Measurements from ENCODE around the gene DNAH1.

DNAH1 gene

DNA sequence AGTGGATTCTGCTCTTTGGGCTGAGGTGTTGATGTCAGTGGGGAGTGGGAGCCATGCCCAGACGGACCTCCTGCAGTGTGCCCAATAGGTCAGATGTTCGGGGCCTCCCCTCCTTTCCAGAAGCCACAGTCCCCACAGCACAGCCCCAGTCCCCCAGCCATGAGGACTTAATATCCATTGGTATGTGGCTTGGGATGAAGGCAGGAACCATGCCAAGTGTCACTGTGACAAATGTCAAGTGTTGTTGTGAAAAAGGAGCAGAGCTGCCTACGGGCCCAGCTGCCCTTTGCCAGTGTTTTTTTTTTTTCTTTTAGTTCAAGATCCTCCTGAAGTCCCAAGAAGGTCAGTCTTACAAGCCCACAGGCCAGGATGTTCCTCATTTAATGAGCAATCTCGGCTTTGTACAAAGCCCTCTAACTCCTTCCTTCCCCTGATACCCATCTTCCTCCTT lies 116.6 kb downstream of the DNAH1 start:
- DNase-seq (ENCODE audit: low read depth in 2 of 3, low spot score in 1 of 3): no peak

DNA sequence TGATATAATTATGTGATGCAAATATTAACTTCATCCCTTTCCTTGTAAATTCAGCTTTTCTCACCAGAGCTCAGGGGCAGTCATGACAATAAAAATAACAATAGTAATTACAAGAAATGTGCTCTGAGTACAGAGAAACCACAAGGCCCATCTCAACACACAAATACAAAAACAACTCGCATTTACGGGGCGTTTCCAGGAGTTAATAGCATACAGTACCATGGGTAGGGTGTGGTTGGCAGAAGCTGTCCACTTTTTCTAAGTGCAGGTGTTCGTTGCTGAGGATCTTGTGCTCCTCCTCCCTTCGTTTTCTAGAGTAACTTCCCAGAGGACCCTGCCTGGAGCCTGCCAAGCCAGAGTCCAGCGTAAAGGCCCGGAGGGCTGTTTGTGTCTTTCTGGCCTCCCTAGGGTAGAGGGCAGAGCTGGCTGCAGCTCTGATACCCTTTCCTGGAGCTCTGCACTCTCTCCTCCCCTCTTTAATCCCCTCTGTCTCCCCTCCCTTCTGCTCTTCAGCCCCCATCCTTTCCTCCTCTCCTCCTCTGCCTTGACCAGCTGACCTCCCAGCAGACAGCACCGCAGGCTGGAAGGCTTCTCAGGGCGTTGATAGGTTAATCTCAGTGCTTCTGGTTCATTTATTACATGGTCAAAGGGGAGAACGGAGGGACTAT lies 117.3 kb downstream of the DNAH1 start:
- no peak for DNase-seq (ENCODE audit: low read depth in 2 of 3, low spot score in 1 of 3)

- DNase-seq (ENCODE audit: low read depth in 2 of 3, low spot score in 1 of 3): no peak
These were observed 117.9 kb downstream of the DNAH1 start for GRCh38 chr3:52433996-52434479.

GRCh38 chr3:52434491-52435115 lies 118.5 kb downstream of the DNAH1 start:
- DNase-seq (ENCODE audit: low read depth in 2 of 3, low spot score in 1 of 3): no peak

DNA sequence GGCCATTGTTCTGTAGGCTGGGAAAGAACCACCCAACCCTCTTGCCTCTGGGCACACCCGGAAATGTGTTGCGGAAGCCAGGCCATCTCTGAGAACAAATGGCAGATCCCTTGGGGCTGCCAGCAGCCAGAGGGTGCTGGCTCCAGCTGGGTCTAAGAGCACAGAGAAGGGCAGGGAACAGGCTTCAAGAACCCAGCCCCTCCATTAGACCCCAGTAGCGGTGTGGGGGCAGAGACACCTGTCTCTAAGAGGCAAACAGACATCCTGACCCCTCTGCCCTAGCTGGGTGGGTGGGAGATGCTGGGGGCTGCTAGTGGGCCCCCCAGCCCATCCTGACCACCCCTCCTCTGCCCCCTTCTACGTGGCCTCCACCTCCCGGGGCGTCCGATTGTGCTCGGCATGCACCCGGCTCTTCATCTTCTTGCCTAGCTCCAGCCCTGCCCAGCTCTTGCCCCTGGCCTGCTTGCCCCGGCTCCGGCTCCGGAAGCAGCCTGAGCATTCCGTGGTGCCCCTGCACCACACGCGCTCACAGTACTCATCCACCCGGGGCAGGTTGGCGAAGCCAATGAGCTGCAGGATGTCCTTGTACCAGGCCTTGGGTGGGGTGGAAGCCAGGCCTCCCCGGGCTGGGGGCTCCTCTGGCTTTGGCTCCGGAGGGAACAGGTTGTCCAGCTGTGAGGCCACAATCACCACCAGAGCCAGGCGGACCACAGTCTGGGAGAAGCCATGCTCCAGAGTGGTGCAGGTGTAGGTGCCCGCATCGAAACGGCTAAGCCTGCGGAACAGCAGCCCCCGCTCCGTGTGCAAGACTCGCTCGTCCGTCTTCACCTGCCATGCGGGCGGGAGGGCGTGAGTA lies 119.4 kb downstream of the DNAH1 start:
- no peak for DNase-seq (ENCODE audit: low read depth in 2 of 3, low spot score in 1 of 3)

DNA sequence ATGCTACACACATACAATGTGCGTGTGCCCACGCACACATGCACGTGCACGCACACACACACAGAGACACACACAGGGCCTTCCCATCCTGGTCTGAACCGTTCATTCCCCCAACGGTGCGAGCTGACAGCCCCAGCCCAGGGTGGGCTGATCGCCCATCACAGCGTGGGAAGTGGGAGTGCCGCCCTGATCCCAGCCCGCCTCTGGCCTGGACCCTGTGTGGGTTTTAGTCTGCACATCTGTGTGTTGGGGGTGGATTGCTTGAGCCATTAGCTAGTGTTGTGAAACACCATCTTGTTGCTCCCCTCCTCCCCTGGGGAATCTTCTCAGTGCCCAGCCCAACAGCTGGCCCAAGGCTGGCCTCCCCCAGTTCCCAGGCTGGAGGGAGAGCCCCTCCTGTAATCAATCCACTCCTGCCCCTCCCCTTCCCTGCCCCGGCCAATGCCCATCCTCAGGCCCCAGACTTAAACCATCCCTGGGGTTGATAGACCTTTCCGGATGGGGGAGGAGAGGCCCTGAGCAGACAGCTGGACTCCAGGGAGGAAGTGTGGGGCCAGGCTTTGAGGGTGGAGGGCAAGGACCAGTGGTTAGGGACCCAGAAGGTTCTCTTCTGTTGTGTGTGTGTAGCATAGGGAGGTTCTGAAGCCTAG lies 120.5 kb downstream of the DNAH1 start:
- DNase-seq (ENCODE audit: low read depth in 2 of 3, low spot score in 1 of 3): no peak

DNA sequence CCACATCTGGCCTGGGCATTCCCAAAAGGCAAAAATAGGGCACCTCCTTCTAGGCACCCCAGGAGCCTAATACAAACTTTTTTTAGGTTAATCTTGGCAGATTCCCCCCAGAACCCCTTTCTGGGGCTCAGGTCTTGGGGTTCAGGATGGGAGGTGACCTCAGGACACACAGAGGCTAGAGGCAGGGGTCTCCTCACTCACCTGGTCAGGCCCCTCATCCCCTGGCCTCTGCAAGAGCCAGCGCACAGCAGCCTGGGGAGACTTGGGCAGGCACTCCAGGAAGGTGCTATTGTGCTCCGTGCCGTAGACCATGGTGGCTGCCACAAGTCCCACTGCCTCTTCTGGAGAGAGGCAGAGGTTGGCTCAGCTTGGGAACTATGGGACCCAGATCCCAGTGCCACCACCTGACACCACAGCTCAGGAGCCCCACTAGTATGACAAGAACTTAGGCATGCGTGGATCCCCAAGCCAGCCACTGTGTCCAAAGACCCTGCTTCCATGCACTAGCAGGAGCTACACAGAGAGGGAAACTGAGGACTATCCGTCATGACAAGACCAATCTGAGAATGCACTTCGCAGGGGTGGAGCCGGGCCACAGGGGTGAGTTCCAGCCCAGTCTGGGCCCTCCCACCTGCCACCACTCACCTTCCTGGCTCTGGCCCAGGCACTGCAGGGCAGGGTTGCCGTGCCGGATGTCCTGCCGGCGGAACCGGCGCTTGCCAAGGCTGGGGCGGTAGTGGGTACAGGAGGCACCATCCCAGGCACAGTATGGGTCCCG lies 121.4 kb downstream of the DNAH1 start:
- no peak for DNase-seq (ENCODE audit: low read depth in 2 of 3, low spot score in 1 of 3)

DNA sequence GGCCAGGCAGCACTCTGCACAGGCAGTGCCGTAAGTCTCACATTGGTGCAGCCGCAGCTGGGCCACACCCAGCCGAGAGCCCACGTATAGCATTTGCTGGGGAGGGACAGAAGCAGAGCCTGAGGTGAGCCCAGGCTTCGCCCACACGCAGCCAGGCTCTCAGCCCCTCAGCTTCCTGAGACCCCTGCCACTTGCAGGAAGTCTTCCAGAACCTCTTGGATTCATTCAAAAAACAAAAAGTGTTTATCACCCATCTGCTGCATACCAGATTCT lies 121.9 kb downstream of the DNAH1 start:
- no peak for DNase-seq (ENCODE audit: low read depth in 2 of 3, low spot score in 1 of 3)

- no peak for DNase-seq (ENCODE audit: low read depth in 2 of 3, low spot score in 1 of 3)
These were observed 122.7 kb downstream of the DNAH1 start for GRCh38 chr3:52438579-52439425.

DNA sequence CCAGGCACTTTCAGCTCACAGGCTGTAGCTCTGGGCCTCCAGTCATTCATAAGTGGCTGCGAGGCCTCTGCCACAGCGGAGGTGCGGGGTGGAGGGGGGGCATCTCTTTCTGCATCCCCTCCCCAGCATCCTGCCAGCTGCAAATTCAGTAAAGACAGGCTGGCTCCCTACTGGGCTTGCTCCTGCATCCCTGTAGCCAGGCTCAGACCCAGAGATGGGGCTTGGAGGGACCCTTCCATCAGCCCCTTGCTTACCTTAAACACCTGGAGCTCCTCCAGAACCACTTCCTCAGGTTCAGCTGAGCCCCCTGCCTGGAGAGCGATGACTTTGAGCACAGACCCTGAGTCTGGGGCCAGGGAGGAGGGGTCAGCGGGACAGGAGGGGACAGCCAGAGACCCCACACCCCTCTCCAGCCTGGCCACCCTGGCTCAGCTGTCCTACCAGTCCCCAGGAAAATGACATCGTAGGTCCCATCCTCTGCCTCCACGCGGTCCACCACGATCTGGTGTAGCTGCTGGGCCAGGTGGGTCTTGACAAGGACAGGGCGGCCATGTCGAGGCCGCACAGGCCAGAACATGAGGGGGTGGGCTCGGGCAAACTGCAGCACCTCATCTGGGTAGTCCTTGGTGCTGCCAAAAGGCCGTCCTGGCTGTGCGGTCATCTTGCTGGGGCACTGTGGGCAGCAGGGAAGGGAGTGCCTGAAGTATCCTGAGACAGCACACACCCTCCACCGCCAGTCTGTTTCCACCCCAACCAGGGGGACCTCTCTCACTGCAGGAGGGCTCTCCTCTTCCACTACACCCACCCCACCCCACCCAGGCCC lies 123.5 kb downstream of the DNAH1 start:
- DNase-seq (ENCODE audit: low read depth in 2 of 3, low spot score in 1 of 3): no peak

- no peak for DNase-seq (ENCODE audit: low read depth in 2 of 3, low spot score in 1 of 3)
These were observed 124.1 kb downstream of the DNAH1 start for GRCh38 chr3:52440249-52440551.

DNA sequence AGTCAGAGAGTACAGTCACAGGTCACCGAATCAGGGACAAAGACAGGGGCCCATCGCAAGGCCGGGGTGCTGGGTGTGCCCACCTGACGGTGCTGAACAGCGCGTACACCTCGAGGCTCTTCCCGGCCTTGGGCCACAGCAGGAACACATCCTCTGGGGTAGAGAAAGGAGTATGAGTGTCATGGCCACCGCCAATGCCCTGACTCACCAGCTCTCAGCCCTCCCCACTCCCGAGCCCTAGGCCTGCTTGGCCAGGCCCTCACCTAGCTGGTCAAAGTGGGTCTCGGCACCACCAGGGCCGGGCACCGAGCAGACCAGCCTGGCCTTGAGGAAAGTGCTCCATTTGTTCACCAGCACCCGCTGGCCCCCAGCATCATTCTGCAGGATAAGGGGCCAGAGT lies 124.6 kb downstream of the DNAH1 start:
- DNase-seq (ENCODE audit: low read depth in 2 of 3, low spot score in 1 of 3): no peak

DNA sequence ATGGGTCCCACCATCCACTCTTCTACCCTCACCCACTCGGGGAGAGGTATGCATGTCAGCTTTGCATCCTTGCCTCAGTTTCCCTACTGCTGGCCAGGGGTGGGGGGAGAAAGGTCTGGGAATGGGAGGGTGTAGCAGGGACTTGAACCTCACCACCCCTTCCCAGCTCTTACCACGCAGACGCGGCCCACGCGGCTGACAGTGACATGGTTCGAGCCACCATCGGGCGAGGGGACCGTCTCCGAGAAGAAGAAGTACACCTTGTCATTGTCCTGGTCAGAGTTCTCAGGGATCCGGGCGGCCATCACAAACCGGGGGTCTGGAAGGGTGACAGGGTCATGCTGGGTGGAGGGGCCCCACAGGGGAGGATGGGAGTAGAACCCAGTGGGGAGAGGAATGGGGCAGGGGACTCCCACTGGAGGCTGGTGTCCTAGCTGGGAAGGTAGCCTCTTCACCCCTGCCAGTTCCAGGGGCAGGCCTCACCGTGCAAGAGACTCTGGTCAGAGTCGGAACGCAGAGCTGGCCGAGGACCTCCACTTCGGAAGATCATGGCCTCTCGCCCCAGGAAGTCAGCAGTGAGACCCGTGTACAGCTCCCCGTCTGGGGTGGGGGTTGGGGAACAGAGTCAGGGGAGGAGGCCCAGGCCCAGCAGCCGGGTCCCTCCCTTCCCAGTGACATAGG lies 125.1 kb downstream of the DNAH1 start:
- no peak for DNase-seq (ENCODE audit: low read depth in 2 of 3, low spot score in 1 of 3)

DNA sequence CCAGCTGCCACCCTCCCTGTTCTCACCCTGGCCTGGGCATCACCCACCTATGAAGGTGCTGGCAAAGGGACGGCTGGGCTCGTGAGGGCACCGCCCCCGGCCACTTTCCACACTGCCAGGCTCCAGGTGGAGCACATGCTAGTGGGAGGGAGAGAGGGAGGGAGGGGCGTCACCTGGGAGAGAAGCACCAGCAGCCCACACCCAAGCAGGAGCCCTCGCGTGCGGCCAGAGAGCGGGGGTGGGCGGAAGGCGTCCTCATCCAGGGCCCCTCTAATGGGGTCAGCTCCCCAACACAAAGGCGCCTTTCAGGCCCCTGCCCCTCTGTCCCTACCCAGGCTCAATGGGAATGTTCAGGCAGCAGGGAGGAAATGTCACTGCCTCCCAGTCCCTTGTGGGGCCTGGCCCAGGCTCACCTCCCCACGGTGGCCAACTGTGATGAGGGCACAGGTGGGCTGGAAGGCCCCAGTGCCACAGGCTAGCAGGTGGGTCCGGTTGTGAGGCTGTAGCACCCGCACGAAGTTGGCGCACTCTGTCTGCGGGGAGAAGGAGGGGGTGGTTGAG lies 125.7 kb downstream of the DNAH1 start:
- no peak for DNase-seq (ENCODE audit: low read depth in 2 of 3, low spot score in 1 of 3)

DNA sequence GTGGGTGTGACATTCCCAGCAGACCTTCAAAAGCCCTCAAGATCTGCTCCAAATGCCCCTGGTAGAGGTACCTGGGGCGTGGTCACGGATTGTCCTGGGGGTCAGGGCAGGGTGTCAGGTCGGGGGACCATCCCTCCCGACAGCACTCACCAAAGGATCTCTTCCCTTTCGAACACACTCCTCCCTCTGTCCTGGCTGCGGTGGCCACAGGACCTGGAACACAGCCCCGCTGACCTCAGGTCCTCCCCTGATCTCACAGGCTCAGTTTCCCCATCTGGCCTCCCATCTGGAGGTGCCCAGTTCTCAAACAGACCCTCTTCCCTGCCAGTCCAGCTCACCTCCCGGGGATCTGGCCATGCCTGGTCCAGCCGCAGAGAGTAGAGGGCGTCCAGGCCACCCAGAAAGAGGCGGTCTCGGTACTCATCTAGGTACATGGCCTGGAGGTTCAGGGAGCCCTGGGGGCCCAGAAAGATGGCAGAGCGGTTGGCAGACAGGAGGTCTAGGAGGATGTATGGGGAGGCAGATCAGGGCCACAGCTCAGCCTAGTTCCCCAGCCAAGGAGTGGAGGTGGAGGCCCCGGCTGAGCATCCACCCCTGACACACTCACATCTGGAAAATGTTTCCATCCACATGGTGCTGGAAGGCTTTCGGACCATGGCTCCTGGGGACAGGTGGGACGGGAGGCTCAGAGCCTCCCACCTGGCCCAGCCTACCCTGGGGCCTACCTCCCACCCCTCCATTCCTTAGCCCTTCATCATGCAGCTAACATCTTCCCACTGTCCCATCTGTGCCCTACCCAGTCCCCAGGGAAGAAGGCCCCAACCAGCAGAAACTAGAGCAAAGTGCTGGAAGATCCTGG lies 126.5 kb downstream of the DNAH1 start:
- DNase-seq (ENCODE audit: low read depth in 2 of 3, low spot score in 1 of 3): no peak

GRCh38 chr3:52443268-52443610 lies 127.1 kb downstream of the DNAH1 start:
- DNase-seq (ENCODE audit: low read depth in 2 of 3, low spot score in 1 of 3): no peak

- no peak for DNase-seq (ENCODE audit: low read depth in 2 of 3, low spot score in 1 of 3)
These were observed 127.9 kb downstream of the DNAH1 start for GRCh38 chr3:52443791-52444687.

Measured in stimulated activated CD4-positive, alpha-beta T cell treated with anti-CD3 and anti-CD28 coated beads, Interleukin-12 subunit alpha, Interleukin-12 subunit beta, amount 100 ng/mL, for 48 hours (primary cell).